GM12875 (cell line): Measurements from ENCODE around the gene PRR7.
"Not testable (repeated sequence)": the region's sequence is repeated elsewhere in the genome, so short reads cannot be mapped to it uniquely, and the experiment has no call there.

Experiments
- H3K4me3 ChIP-seq: one replicate; pipeline ENCODE4 v1.5.1; 2011; ENCODE audit warnings: low read depth, low read length, control low read depth
- TF ChIP-seq, protein P1 (sequence below): IDR thresholded peaks from 2 replicates; pipeline ENCODE4 v1.5.1; 2011; ENCODE audit warnings: low read depth, mild to moderate bottlenecking, control low read depth, inconsistent platforms, low read length, moderate library complexity, borderline replicate concordance; ENCODE audit not compliant: insufficient read depth

The PRR7 gene

DNA sequence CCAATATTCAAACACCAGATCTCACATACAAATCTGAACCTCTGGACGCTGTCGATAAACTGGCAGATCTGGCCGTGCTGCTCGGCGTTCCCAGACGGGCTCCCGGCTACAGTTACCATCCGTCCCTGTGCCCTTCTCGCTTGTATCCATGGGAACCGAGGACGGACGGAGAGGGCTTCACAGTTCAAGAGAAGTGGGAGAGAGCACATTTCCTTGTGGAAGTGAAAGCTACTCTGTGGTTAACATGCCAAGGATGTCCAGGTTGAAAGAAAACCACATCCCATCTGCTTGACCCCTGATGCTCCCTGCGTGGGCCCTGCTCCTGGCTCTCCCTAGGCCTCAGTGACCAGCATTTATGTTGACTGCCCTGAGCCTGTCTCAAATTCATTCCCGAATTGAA lies 33.2 kb downstream of the PRR7 start:
- no peak overlapping the region for H3K4me3 ChIP-seq
- TF ChIP-seq, protein P1, sequence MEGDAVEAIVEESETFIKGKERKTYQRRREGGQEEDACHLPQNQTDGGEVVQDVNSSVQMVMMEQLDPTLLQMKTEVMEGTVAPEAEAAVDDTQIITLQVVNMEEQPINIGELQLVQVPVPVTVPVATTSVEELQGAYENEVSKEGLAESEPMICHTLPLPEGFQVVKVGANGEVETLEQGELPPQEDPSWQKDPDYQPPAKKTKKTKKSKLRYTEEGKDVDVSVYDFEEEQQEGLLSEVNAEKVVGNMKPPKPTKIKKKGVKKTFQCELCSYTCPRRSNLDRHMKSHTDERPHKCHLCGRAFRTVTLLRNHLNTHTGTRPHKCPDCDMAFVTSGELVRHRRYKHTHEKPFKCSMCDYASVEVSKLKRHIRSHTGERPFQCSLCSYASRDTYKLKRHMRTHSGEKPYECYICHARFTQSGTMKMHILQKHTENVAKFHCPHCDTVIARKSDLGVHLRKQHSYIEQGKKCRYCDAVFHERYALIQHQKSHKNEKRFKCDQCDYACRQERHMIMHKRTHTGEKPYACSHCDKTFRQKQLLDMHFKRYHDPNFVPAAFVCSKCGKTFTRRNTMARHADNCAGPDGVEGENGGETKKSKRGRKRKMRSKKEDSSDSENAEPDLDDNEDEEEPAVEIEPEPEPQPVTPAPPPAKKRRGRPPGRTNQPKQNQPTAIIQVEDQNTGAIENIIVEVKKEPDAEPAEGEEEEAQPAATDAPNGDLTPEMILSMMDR, result no peak

DNA sequence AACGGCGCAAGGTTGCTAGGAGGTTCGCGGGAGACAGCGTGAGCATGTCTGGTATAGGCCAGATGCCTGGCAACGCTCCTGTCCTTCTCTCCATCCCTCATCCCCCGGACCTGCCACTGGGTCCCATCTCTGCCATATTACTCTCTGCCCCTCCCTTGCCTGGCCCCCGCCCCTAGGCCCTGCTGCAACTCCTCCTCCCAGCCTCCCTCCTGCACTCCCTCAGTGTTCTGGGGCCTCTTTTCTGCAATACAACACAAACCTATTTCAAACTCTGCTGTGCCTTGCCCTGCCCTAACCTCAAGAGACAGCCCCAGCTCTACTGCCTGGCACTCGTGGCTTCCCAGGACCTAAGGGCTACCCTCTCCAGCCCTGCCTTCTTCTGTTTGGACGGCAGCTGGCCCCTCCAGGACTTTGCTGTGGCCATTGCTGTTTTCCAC lies 35.8 kb downstream of the PRR7 start:
- TF ChIP-seq, protein P1, result no peak
- no peak overlapping the region for H3K4me3 ChIP-seq

DNA sequence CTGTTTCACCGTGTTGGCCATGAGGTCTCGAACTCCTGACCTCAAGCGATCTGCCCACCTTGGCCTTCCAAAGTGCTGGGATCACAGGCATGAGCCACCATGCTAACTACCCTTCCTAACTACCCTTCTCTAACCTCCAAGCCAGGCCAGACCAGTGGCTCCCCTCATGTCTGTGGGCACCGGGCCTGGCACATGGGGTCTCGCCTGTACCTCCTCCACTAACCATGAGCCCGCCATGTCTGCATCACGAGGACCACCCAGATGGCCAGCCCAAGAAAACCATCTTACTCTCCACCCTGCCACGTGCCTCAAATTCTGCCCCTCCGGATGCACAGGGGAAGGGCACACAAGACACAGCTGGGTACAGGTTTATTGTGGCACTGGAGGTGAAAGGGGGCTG lies 36.4 kb downstream of the PRR7 start:
- no peak overlapping the region for H3K4me3 ChIP-seq
- TF ChIP-seq, protein P1, result no peak

DNA sequence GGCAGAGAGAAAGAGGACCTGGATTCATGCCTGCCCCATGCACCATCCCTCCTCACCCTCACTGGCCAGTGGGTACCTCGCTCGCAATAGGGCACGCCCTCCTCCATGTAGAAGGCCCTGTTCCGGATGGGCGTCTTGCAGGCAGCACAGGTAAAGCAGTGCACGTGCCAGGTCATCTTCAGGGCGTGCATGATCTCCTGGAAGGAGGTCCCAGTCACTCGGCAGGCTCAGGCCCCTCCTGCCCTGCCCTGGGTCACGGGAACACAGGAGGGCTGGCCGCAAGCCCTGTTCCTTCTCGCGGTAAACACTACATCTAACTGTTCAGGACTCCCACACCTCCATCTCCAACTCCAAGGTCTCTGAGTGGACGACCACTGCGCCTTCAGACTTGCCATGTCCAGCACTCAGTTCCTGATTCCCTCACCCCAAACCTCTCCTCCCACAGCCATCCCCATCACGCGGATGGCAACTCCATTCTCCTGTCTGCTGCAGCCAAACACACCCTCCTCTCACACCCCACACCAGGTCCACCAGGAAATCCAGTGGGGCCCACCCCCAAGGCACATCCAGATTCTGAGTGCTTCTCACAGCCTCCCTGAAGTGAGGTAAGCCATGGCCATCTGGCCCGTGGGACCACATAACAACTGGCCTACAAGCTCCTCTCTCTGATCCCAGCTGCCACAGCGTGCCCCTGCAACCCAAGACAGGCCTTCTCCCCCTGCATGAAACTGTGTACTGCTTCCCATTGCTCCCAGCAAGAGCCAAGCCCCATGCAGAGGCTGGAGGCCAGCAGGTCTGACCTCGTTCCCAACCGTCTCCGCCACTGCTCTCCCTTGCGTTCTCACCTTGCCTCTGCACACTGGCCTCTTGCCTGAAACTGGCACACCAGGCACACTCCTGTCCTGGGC lies 37.6 kb downstream of the PRR7 start:
- no peak overlapping the region for H3K4me3 ChIP-seq
- TF ChIP-seq, protein P1, result no peak

DNA sequence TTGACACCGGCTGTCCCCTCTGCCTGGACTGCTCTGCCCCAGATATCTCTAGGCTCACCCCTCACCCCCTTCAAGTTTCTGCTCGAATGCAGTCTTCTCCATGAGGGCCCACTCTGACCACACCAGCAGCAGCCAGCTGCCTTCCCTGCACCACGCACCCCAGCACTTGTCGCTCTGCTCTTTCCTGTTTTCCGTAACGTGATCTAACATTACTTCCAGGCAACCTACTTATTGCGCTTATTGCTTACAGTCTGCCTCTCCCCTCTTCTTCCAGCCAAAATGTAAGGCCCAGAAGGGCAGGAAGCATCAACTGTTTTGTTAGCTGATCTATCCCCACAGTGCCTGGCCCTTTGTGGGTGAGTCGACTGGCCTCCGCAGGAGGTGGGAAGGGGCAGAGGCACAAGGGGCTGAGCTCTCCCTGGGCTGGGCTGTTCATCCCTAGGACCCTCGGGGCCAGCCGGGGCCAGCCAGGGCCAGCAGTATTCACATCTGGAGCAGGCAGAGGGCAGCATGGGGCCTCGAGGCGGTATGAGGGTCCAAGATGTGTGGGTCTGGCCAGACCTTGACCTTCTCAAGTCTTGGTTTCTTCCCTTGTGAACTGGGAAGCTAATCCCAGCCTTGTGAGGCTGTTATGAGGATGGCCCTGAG lies 38.4 kb downstream of the PRR7 start:
- TF ChIP-seq, protein P1, result no peak
- H3K4me3 ChIP-seq, result no peak overlapping the region

DNA sequence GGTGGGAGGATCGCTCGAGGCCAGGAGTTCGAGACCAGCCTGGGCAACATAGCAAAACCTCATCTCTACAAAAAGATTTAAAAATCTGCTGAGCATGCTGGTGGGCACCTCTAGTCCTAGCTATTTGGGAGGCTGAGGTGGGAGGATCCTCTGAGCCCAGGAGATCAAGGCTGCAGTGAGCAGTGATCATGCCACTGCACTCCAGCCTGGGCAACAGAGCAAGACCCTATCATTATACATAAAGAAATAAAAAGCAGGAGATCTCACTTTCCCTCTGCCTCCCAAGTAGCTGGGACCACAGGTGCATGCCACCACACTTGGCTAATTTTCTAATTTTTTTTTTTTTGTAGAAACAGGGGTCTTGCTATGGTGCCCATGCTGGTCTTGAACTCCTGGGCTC lies 39.1 kb downstream of the PRR7 start:
- not testable (repeated sequence) for H3K4me3 ChIP-seq

DNA sequence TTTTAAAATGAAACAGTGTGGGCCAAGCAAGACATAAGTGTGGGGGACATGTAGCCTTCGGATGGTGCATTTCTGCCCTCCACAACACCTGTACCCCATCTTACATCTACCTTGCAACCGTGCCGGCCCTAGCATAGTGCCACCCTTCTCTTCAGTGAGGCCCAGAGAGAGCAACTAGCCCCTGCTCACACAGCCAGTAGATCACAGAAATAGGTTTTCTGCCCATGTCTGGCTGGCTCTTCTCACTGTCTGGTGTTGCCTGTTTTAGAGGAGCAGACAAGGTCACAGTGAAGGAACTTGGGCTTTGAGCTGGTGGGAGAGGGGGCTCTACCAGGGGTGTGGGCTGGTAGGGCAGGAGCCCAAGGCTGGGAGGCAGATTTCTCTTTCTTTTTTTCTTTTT lies 39.6 kb downstream of the PRR7 start:
- TF ChIP-seq, protein P1, result no peak
- H3K4me3 ChIP-seq, result no peak overlapping the region
